Neutrophil (primary cell): Measurements from ENCODE around the gene BCL6.

Experiments used
- H3K27ac ChIP-seq: fragments of 200-600 bp; sonication (generic); 2 replicates; pipeline ENCODE4 v1.5.1; 2016; ENCODE audit warnings: mild to moderate bottlenecking, moderate library complexity
- H3K27me3 ChIP-seq: fragments of 200-600 bp; sonication (generic); 2 replicates; pipeline ENCODE4 v1.6.0; 2016; ENCODE audit warnings: mild to moderate bottlenecking
- H3K36me3 ChIP-seq: fragments of 200-600 bp; sonication (generic); 2 replicates; pipeline ENCODE4 v1.5.1; 2017
- H3K4me1 ChIP-seq, 2 experiments: fragments of 200-600 bp in 1 of 2; sonication (generic) in 1 of 2; 1 replicate in 1 of 2; 2 replicates in 1 of 2; pipeline versions ENCODE4 v1.5.1 to v1.6.1; 2013 to 2016; ENCODE audit warnings: low read depth in 1 of 2, low read length in 1 of 2, mild to moderate bottlenecking in 1 of 2, moderate library complexity in 1 of 2; ENCODE audit not compliant: control insufficient read depth in 1 of 2, insufficient read depth in 1 of 2
- H3K4me3 ChIP-seq, 2 experiments: fragments of 200-600 bp in 1 of 2; sonication (generic) in 1 of 2; 1 replicate in 1 of 2; 2 replicates in 1 of 2; pipeline ENCODE4 v1.5.1; 2013 to 2016; ENCODE audit warnings: low read depth in 1 of 2, low read length in 1 of 2, mild to moderate bottlenecking in 1 of 2, moderate library complexity in 1 of 2
- H3K9me3 ChIP-seq: fragments of 200-600 bp; sonication (generic); 2 replicates; pipeline ENCODE4 v1.5.1; 2016
- CTCF ChIP-seq: fragments of 200-600 bp; sonication (generic); IDR thresholded peaks from 2 replicates; pipeline ENCODE4 v1.5.1; 2016; ENCODE audit warnings: antibody characterized with exemption

Gene BCL6

GRCh38 chr3:187725224-187725623 lies 20.0 kb downstream of the BCL6 start:
- no peak for TF ChIP-seq CTCF
- peaks cover 17% of the 10 kb centered on the region for H3K9me3 ChIP-seq
- no peaks in the 10 kb centered on the region for H3K4me1 ChIP-seq
- no peak overlapping the region for H3K27ac ChIP-seq
- H3K36me3 ChIP-seq: peaks cover 100% of the 10 kb centered on the region
- no peak overlapping the region for H3K4me3 ChIP-seq
- H3K27me3 ChIP-seq: no peaks in the 10 kb centered on the region

GRCh38 chr3:187722206-187722612 lies 23.1 kb downstream of the BCL6 start:
- no peak for TF ChIP-seq CTCF
- Histone ChIP-seq H3K27ac (peak overlapping the region; percentile 24), H3K9me3 (peaks cover 14% of the 10 kb centered on the region), H3K4me1 (no peaks in the 10 kb centered on the region), H3K4me3 (no peak overlapping the region), H3K27me3 (no peaks in the 10 kb centered on the region), H3K36me3 (peaks cover 75% of the 10 kb centered on the region)

- Histone ChIP-seq H3K4me3 (no peak overlapping the region), H3K27ac (peak overlapping the region; percentile 49), H3K9me3 (peaks cover 5% of the 10 kb centered on the region), H3K27me3 (no peaks in the 10 kb centered on the region), H3K4me1 (no peaks in the 10 kb centered on the region), H3K36me3 (peaks cover 64% of the 10 kb centered on the region)
- TF ChIP-seq CTCF: no peak
These were observed 24.2 kb downstream of the BCL6 start for GRCh38 chr3:187721055-187721454.

GRCh38 chr3:187720337-187720670 lies 25.0 kb downstream of the BCL6 start:
- TF ChIP-seq CTCF: no peak
- Histone ChIP-seq H3K27ac (peak overlapping the region; percentile 49), H3K4me1 (no peaks in the 10 kb centered on the region), H3K36me3 (peaks cover 56% of the 10 kb centered on the region), H3K4me3 (no peak overlapping the region), H3K27me3 (no peaks in the 10 kb centered on the region), H3K9me3 (peaks cover 5% of the 10 kb centered on the region)

GRCh38 chr3:187719628-187720336 lies 25.5 kb downstream of the BCL6 start:
- no peak for TF ChIP-seq CTCF
- Histone ChIP-seq H3K4me3 (no peak overlapping the region), H3K9me3 (peaks cover 5% of the 10 kb centered on the region), H3K27ac (peak overlapping the region; percentile 49), H3K4me1 (no peaks in the 10 kb centered on the region), H3K36me3 (peaks cover 51% of the 10 kb centered on the region), H3K27me3 (no peaks in the 10 kb centered on the region)
